ENCODE measurements around the gene CMBL. TPM values are rescaled to one million over a fixed set of nuclear protein-coding genes. Genes with fewer than 3 reads are reported as not detected.
A peak's percentile ranks its signal among the peaks of the same experiment; 100 is the strongest.

CMBL gene
- total RNA-seq, 1 donor from 2014 or later = 50.4 TPM

GRCh38 chr5:10310066-10310779, 2.5 kb upstream of the CMBL start:
- intact Hi-C loops (cut with micrococcal nuclease) = no loop called here
- Histone ChIP-seq H3K27ac (replicated peaks) (no peak overlapping the region), H3K9me3 (replicated peaks) (no peaks in the 10 kb centered on the region), H3K4me3 (no peak overlapping the region), H3K27me3 (ENCODE audit: low read depth) (no peaks in the 10 kb centered on the region), H3K4me1 (peaks cover 24% of the 10 kb centered on the region), H3K36me3 (no peaks in the 10 kb centered on the region)
- no peak for DNase-seq
- TF ChIP-seq, protein P1, sequence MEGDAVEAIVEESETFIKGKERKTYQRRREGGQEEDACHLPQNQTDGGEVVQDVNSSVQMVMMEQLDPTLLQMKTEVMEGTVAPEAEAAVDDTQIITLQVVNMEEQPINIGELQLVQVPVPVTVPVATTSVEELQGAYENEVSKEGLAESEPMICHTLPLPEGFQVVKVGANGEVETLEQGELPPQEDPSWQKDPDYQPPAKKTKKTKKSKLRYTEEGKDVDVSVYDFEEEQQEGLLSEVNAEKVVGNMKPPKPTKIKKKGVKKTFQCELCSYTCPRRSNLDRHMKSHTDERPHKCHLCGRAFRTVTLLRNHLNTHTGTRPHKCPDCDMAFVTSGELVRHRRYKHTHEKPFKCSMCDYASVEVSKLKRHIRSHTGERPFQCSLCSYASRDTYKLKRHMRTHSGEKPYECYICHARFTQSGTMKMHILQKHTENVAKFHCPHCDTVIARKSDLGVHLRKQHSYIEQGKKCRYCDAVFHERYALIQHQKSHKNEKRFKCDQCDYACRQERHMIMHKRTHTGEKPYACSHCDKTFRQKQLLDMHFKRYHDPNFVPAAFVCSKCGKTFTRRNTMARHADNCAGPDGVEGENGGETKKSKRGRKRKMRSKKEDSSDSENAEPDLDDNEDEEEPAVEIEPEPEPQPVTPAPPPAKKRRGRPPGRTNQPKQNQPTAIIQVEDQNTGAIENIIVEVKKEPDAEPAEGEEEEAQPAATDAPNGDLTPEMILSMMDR (IDR thresholded peaks at IDR 0.05; ENCODE audit: borderline replicate concordance) = no peak

DNA sequence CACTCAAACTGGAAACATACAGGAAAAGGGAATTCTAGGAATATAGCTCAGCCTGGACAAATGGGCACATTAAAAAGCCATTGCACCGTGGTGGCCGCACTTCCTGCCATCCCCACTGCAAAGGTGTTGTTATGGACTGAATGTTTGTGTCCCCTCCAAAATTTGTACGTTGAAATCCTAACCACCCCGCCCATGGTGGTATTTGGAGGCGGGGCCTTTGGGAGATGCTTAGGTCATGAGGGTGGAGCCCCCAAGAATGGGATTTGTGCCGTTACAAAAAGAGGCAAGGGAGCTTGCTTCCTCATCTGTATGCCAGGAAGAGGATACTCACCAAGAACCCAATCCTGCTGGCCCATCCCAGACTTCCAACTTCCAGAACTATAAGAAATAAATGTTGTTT, 1.1 kb upstream of the CMBL start:
- no peaks in the 10 kb centered on the region for H3K27me3 ChIP-seq (ENCODE audit: low read depth)
- no peaks in the 10 kb centered on the region for H3K36me3 ChIP-seq
- TF ChIP-seq, protein P1 (IDR thresholded peaks at IDR 0.05; ENCODE audit: borderline replicate concordance) = no peak
- no peaks in the 10 kb centered on the region for H3K9me3 ChIP-seq (replicated peaks)
- H3K4me3 ChIP-seq = no peak overlapping the region
- peaks cover 37% of the 10 kb centered on the region for H3K4me1 ChIP-seq
- intact Hi-C loops (cut with micrococcal nuclease) = no loop called here
- H3K27ac ChIP-seq (replicated peaks) = no peak overlapping the region
- no peak for DNase-seq

- H3K27ac ChIP-seq (replicated peaks) = peak overlapping the region; percentile 86
- intact Hi-C loops (cut with micrococcal nuclease) = no loop called here
- DNase-seq = no peak
- TF ChIP-seq, protein P1 (IDR thresholded peaks at IDR 0.05; ENCODE audit: borderline replicate concordance) = no peak
- H3K9me3 ChIP-seq (replicated peaks) = no peaks in the 10 kb centered on the region
- no peaks in the 10 kb centered on the region for H3K36me3 ChIP-seq
- H3K4me1 ChIP-seq = peaks cover 55% of the 10 kb centered on the region
- H3K4me3 ChIP-seq = peak overlapping the region; percentile 78
- no peaks in the 10 kb centered on the region for H3K27me3 ChIP-seq (ENCODE audit: low read depth)
Observed at GRCh38 chr5:10306806-10307205, 896 bp downstream of the CMBL start.

DNA sequence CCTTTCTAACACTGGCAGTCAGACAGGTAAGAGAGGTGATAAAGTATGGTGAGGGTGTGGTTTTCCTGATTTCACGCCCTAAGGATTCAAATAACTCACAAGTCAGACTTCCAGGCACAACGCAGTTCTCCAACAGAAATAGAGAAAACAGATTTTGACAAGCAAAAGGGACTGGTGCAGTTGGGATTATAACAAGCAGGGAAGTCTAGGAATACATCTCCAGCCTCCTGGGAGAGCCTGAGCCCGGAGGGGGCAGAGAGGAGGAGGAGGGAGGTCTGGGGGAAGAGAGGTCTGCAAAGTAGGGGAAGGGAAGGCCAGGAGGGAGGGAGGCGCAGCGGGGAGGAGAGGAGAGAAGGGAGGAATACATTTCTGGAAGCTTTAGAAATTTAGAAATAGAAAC, 1.6 kb downstream of the CMBL start:
- peak overlapping the region; percentile 86 for H3K27ac ChIP-seq (replicated peaks)
- intact Hi-C loops (cut with micrococcal nuclease) = no loop called here

GRCh38 chr5:10304932-10305331, 2.8 kb downstream of the CMBL start:
- Histone ChIP-seq H3K27ac (replicated peaks) (peak overlapping the region; percentile 86), H3K4me1 (peaks cover 55% of the 10 kb centered on the region), H3K36me3 (peaks cover 3% of the 10 kb centered on the region), H3K9me3 (replicated peaks) (no peaks in the 10 kb centered on the region), H3K27me3 (ENCODE audit: low read depth) (no peaks in the 10 kb centered on the region), H3K4me3 (no peak overlapping the region)
- intact Hi-C loops (cut with micrococcal nuclease) = no loop called here
- TF ChIP-seq, protein P1 (IDR thresholded peaks at IDR 0.05; ENCODE audit: borderline replicate concordance) = peak; percentile 27
- no peak for DNase-seq

More for the DNA sequence above, 1.6 kb downstream of the CMBL start:
- H3K27me3 ChIP-seq (ENCODE audit: low read depth) = no peaks in the 10 kb centered on the region
- TF ChIP-seq, protein P1 (IDR thresholded peaks at IDR 0.05; ENCODE audit: borderline replicate concordance) = no peak
- peak overlapping the region; percentile 78 for H3K4me3 ChIP-seq
- no peak for DNase-seq
- H3K36me3 ChIP-seq = no peaks in the 10 kb centered on the region
- no peaks in the 10 kb centered on the region for H3K9me3 ChIP-seq (replicated peaks)
- H3K4me1 ChIP-seq = peaks cover 55% of the 10 kb centered on the region

Measured in left ventricle myocardium inferior (tissue), 1 donor.